GM18870 (cell line): ENCODE data around the gene TGM1.

Experiments used
- ATAC-seq: cut with Tn5 transposase; IDR thresholded peaks from one replicate; pipeline ENCODE4 v1.9.1; 2021; ENCODE audit warnings: moderate library complexity; ENCODE audit not compliant: unreplicated experiment

The TGM1 gene

DNA sequence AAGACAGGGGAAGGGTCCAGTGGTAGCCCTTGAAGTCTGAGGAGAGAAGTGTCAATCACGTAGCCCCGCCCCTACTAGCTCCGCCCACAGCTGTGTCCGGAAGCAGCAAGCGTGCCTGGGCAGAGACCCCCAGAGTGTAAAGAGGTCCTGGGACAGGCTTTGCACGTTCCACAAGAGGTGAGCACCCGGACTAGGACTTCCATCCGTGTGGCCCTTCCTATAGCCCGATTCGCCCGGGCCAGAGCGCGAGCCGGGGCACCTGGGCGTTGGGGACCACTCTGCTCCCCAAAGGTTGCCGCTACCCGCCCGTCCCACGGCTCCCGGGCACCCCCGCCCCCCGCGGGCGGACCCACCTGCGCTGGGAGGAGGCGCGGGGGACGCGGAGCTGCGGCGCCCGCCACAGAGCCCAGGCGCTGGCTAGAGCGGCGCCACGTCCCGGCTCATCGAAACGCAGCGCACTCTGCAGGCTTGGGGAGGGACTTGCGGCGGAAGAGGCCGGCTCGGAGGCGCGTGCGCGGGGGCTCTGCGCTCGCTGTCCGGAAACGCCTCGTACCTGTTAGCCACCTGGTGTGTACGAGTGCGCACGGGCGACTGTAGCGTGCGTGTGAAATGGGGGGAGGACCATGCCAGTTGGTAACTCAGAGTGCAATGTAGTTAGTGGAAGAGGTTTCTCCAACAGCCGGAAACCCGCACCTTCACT lies 8.3 kb upstream of the TGM1 start, which contains the start of gene RABGGTA:
TSS of gene RABGGTA (minus strand) at position 464 of the 700 bp plus-strand sequence. CDS start 482 bp downstream, outside the sequence.
- peak; percentile 46 for ATAC-seq

DNA sequence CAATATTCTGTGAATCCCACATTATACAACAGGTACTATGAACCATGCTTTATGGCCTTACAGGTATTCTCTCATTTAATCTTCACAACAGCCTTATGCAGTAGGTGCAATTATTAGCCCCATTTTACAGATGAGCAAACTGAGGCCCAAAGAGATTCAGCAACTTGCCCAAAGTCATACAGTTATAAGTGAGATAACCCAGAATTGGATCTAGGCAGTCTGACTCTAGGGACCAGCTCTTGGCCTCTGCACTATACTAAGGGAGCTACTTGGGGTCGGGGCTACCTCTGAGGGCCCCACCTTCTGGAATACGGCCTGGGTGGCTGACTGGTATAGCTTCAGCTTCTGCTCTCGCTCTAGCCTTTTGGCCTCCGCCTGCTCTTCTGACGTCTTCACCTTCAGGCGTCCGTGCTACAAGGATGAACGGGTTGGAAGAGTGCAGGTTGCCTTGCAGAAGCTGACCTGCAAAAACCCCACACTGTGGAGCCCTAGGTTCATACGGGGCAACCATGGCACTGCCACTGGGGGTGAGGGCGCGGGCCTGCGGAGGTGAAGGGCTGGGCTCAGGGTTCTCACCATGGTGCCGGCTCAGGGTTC lies 7.7 kb upstream of the TGM1 start:
- ATAC-seq: no peak

DNA sequence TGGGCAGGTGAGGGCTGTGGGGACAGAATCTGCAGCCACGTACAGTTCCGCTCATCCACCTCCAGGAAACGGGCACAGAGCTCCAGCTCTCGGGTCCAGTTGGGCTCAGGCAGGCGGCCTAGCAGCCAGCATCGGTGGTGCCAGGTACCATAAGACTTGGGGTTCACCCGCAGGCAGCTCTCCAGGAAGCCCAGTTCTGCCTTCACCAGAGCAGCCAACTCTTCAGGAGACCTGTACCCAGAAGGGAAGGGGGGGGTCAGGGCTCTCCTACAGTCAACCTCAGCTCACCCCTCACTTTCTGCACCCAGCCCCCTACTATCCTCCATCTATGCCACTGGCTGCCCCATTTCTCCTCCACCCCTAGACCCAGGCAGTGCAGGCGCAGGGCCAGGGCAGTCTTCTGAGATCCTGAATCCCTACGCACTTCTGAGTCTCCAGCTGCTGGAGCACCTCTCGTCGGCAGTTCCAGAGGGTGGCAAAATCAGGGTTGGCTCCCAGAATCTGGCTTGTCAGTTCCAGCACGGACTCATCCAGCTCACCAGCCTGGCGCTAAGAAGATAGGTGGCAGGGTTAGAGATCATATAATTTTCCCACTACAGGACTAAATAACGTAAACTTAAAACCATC lies 7.0 kb upstream of the TGM1 start:
- no peak for ATAC-seq

DNA sequence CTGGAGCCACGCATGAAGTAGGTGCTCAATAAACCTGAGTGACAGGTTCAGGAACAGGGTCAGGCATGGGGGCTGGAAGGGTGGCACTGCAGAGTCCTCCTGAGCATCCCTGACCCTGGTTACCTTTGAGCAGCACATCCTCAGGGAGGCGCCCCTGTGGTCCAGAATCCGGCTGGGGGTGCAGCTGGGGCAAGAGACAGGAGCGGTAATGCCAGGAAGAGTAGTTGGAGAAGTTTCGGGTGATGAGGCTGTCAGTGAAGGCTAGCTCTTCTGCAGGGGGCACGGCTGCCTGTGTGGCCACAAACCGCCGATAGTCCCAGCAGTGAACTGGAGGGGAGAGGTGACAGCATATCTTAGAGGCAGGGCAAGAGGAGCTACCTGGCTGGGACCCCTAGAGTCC lies 6.4 kb upstream of the TGM1 start:
- no peak for ATAC-seq

DNA sequence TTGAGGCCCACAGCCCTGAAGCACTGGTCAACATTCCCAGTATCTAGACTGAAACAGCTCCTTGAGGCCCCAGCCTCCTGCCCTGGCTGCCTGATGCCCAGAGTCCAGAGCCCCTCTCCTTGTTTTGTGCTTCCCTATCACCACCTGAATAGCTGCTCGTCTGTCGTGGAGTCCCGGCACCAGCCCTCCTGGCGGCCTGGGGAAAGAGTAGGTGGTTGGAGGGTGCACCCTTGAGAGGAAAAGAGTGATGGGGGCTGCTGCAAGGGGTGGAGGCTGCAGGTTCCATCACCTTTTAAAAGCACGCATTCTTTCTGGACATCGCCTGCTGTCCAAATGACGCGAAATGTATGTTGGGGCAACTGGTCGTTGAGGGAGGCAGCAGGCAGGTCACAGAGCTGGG lies 5.2 kb upstream of the TGM1 start:
- ATAC-seq: no peak

DNA sequence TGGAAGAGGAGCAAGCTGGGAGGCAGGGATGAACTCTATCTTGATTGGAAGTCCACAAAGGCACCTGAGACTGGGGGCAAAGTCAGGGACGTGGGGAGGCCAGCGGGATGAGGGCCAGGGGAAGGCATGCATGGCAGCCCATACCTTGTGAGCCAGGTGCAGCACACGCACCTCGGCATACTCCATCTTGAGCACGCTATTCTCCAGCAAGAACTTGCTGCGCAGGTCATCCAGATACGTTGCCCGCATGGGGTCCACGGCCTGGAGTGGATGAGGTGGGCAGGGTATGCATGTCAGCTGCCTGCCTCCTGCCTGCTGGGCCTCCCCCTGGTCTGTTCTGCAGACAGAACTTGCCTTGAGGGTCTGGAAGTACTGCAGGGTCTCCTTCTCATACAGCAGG lies 4.5 kb upstream of the TGM1 start:
- ATAC-seq: no peak

DNA sequence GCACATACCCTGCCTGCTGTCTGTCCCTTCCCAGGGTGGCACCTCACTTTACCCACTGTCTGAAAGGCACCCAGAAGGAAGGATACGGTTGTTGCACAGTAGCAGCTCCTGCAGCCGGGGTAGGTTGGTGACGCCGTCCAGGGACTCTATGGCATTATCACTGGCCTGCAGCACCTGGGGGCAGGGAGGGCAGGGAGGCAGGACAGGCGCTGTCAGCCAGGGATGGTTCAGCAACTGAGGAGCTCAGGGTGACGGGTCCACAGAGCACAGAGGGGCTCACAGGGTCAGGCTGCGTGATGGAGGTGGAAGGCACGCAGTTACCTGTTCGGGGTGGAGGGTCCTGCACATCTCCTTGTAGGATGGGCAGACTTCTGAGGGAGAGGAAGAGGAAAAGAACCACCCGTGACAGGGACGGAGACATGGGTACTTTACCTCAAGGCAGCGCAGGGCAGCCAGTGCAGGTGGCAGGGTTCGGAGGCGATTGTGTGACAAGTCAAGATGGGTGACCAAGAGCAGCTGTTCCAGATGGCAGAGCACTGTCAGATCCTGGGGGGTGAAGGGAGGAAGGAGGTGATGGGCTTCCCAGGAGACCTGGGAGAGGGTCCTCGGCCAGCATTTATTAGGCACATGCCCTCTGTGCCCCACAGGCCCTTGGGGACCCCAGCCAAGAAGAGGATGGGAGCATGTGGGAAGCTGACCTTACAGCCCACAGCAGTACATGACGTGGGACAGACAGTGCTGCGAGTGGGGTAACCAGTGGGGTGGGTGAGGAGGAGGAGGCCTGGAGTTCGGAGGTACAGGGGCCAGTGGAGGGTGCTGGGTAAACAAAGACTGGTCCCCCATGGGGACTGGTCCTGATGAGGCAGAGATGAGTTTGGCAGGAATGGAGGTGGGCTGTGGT lies 3.6 kb upstream of the TGM1 start:
- ATAC-seq: no peak

DNA sequence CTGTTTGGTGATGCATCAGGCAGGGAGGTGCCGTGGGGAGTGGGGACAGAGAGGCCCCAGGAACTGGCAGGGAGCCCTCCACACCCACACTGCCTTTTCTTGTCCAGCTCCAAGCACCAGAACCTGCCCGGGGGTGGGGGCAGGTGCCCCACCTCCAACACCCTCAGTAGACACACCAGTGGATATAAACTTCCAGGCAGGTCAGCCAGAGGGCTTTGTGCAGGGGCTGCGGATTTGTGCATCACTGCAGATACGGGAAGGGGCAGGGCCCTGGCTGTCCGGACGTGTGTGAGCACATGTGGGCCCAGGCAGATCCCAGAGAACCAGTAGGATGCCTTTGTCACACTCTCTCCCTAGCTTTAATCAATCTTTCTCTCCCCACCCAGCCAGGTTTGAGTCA lies 1.3 kb upstream of the TGM1 start:
- ATAC-seq: no peak

DNA sequence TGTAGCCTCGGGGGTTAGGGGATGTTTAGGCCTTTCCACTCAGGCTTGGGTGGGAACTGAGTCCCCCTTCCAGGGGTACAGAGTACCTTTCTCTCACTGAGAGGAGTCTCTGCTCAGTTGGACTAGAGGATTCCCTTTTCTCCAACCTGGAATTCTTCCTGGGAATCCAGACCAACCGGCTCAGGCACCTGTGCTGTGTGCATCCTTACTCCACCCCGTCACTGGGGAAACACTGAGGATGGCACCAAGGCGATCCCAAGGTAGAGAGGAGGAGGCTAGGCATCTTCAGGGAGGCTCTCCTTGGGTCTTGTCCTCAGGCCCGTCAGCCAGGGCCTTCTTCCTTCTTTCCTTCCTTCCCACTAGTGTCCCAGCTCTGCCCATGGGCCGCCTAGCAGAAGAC lies 871 bp upstream of the TGM1 start:
- ATAC-seq: no peak

DNA sequence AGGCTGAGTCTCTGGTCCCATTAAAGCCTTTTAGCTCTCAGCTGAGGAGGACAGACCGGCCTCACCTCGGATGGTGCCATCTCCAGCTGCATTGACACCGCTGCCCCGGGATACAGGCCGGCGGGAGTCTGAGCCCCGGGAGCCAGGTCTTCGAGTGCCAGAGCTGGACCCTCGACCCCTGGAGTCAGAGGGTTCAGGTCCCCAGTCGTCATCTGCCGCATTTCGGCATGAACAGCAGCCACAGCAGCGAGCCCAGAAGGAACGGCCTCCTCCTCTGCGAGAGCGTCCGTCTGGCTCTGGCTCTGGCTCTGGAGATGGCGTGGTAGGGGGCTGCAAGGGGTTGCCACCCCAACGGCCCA lies 1.0 kb downstream of the TGM1 start:
- ATAC-seq: no peak

DNA sequence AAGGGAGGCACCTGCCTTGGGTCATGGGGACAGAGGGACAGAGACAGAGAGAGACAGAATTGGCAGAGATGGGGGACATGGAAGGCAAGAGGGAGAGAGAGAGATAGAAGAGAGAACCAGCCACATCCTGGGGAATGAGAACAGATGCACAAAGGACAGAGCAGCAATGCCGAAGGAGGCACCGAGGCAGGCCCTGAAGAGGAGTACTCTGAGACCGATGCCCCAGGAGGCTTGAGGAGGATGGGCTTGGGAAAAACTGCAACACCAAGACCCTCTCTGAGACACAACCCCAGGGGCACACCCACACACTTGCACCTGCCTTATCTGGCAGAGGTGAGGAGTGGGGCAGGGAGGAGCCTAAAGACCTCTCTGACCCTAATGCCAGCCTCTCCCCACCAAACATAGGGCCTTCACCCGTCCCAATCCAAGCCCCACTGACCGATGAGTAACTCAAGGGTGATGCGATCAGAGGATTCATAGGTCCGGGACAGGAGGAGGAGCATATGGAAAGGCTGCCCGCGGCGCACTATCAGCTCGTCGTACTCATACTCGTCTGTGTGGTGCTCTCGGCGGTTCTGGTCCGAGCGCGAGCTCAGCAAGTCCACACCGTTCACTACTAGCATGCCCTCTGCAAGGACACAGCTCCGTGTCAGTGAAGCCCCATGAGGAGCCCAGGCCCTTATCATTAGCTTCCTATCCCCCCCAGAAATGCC lies 1.6 kb downstream of the TGM1 start:
- no peak for ATAC-seq

DNA sequence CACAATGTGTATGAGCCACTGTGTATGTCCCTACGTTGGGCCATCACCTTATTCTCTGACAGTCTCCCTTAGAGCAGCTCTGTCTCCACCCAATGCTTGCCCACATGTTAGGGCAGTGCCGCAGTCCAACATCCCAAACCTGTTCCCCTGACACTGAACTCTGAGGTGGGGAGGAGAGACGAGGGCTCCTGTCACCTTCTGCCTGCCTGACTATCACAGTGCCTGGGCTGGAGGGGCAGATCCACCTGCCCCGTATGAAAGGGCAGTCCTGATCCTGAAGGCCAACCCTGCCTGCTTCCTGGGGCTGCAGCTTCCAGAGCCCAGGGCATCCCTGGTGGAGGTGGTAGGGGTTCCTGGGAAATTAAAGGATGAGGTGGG lies 2.2 kb downstream of the TGM1 start:
- no peak for ATAC-seq

DNA sequence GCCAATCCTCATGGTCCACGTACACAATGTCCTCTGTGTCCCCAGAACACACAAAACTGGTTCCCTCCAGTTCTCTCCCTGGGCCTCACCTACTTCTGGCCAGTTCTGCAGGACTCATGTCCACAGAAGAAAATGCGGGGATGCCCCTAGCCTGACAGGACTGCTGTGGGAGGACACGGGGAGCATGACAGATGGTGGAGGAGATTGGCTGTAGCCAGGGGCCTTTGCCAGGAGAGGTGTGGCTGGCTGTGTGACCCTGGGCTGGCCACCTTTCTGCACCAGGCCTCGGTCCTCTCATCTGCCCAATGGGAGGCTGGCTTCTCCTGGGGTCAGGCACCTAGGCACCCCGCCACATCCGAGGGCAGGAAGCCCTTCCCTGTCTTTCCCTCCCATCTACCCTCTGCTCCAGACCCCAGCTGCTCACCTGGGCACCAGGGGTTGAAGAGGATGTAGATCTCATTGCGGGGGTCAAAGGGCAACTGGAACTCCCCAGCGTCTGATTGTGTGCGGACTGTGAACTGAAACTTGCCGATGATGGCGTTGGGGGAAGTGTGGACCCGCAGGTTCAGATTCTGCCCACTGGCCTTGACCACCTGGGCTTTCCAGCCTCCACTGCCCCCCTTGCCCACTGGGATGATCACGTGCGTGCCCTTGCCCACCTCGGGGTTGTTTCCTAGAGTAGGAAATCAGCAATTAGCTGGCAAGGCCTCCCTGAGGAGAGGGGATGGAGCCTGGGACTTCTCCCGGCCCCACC lies 2.8 kb downstream of the TGM1 start:
- no peak for ATAC-seq

DNA sequence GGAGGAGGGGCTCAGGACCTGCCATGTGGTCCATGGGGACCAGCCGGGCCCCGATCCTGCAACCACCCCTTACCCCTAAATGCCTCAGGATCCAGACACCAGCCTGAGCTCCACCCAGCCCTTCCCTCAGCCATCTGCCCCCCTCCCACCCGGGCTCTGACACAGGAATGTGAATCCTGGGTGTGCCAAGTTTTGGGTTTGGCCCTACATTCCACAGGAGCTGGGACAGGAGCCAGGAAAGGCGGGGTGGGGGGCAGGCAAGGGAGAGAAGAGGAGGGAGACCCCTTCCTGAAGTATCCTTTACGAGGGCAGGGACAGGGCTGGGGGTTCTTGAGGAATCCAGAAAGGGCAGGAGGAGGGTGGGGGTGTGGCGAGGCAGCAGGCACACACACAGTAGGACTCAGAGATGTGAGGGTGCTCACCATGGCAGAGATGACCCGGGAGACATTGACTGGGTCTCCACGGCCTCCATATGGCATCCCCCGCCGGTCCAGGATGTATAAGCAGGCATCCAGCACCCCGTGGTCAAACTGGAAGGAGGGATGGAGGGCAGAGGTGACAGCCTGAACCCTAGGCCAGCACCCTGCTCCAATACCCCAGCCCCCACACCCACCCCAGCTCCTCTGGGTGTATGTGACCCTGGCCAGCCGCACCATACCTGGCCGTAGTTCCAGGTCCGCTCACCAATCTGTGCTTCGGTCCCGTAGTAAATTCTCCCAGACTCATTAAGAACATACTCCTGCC lies 3.5 kb downstream of the TGM1 start:
- ATAC-seq: no peak

DNA sequence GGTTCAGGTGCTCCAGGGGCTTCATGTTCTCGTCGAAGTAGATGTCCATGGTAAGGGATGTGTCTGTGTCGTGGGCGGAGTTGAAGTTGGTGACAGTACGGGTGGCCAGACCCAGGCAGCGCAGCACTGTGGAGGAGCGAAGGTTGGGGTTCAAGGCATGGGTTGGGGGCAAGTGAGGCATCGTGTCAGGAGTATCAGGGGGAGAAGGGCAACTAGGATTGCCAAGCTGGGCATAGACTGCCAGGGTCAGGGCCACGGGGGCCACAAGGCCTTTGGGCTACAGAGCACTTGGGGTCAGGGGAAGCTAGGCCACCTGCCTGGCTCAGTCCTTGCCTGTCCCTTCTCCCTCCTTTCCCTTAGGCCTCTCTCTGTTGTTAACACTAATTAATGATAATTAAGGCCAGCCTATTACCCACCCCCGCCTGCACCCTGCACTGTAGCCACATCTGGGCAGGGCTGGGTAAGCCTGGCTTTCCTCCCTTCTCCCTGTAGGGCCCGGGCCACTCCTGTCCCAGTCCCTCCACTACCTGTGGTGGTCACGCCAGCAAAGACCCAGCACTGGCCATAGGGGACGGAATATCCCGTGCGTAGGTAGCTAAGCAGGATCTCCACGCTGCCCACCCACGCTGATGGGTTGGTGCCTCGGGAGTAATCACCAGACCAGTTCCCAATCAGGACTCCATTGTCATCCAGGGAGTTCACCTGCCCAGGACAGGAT lies 4.3 kb downstream of the TGM1 start:
- ATAC-seq: no peak

DNA sequence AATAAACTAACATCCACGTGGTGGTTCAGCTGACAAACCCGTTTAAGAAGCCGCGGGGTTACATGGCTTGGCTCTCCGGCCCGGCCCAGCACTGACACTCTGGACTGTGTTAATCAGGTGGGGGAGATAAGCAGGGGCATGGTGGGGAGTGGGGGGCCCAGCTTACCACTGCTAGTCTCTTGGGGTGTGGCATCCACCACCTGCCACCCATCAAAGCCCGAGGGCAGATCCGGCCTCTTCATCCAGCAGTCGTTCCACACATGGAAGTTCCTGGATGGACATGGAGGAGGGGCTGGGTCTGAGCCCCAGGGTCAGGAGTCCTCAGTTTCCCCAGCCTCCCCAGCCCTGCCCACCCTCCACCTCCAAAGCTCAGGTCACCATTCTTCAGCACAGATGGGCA lies 4.9 kb downstream of the TGM1 start:
- no peak for ATAC-seq

DNA sequence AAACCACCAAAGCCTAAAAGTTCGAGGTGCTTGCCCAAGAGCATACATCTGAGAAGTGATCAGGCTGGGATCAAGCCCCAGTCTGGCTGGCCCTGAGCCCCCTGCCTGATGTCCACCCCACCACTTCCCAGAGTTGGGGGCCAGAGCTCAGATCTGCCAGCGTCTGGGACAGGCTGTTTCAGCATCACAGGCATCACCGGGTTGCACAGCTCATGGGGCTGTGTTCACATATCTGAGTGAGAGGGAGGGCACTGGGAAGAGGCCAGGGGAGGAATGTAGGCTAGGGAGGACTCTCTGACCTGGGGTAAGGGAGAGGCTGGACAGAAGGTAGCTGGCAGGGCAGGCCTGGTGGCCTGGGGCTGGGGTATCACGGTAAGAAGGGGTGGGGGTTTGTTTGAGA lies 6.0 kb downstream of the TGM1 start:
- no peak for ATAC-seq

DNA sequence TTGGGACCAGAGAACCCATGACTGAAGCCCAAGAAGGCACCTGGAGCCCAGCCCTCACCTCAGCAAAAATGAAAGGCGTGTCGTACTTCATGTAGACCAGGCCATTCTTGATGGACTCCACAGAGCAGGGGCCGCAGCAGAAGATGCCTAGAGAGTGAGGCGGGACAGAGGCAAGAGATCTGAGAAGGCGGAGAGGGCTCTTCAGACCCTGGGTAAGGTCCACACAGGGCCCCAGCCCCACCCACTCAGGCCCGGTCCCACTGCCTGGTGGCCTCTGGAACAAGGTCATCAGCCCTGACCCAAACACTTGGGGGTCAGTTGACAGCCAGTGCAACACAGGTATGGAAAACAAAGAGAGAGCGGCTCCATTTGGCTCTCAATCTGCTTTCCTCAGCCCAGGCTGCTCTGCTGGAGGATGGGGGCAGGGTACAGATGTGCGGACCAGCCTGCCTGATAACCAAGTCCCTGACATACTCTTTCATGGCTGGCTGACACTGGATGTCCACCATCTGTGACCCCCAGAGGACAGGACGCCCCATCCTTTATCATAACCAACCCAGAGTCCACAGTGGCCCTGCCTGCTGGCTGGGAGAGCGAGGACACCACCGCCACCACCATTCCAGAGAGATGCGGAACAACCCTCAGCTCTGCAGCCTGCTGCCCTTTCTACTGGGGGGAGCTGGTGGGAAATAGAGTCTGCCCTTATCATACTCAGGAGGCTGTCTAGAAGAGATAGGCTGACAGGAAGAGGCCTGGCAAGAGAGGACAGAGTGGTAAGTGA lies 6.9 kb downstream of the TGM1 start:
- no peak for ATAC-seq
